IMR-90 (cell line): ENCODE results near the gene DOCK1. TPM values are rescaled to one million over a fixed set of nuclear protein-coding genes. Genes with fewer than 3 reads are reported as not detected.

Source experiments
- ATAC-seq: fragments of 200-7000 bp; cut with Tn5 transposase; 2 replicates; pipeline ENCODE4 v1.9.1; 2020; ENCODE audit warnings: low read depth, mild to moderate bottlenecking, moderate library complexity
- BruUV-seq: library from RNA; stranded (reverse); fragments of 400-500 nt; replicated peaks from 2 replicates; lab custom pipeline; 2021; lab: Mats Ljungman, UMichigan
- CTCF ChIA-PET: fragments of 300-600 bp; formaldehyde crosslinking; extraction: SDS; loops from one replicate; lab custom pipeline; 2021; ENCODE audit warnings: antibody characterized with exemption; lab: Yijun Ruan, JAX
- POLR2A ChIA-PET: fragments of 300-600 bp; sonication (Branson Sonifier 250); formaldehyde crosslinking; loops from one replicate; lab custom pipeline; 2022; ENCODE audit warnings: antibody characterized with exemption; ENCODE audit not compliant: unreplicated experiment; lab: Charles Lee
- DNase-seq: peaks from one replicate; pipeline ENCODE4 v3.0.0; 2013
- H2AFZ ChIP-seq: replicated peaks from 2 replicates; pipeline ENCODE3; 2013; ENCODE audit warnings: low read length, mild to moderate bottlenecking; ENCODE audit not compliant: poor library complexity
- H2AK5ac ChIP-seq: 2 replicates; pipeline ENCODE4 v1.6.1; 2013; ENCODE audit warnings: low read depth, low read length, inconsistent platforms
- H2AK9ac ChIP-seq: replicated peaks from 2 replicates; pipeline ENCODE3; 2013; ENCODE audit warnings: mild to moderate bottlenecking, low read depth, low read length, moderate library complexity; ENCODE audit not compliant: poor library complexity
- H2BK120ac ChIP-seq: 2 replicates; pipeline ENCODE4 v1.6.1; 2013; ENCODE audit warnings: low read depth, low read length, inconsistent platforms
- H2BK15ac ChIP-seq: 3 replicates; pipeline ENCODE4 v1.6.1; 2013; ENCODE audit warnings: low read depth, low read length, inconsistent platforms
- H2BK20ac ChIP-seq: 2 replicates; pipeline ENCODE4 v1.6.1; 2013; ENCODE audit warnings: low read depth, mild to moderate bottlenecking, inconsistent platforms, low read length, moderate library complexity
- H2BK5ac ChIP-seq: 2 replicates; pipeline ENCODE4 v1.6.1; 2013; ENCODE audit warnings: mild to moderate bottlenecking, low read depth, low read length, inconsistent platforms; ENCODE audit not compliant: poor library complexity, severe bottlenecking
- H3K14ac ChIP-seq: replicated peaks from 2 replicates; pipeline ENCODE4 v1.6.1; 2013; ENCODE audit warnings: low read depth, low read length, inconsistent platforms
- H3K18ac ChIP-seq: 2 replicates; pipeline ENCODE4 v1.6.1; 2013; ENCODE audit warnings: low read depth, low read length, control low read depth
- H3K23ac ChIP-seq: 2 replicates; pipeline ENCODE4 v1.6.1; 2013; ENCODE audit warnings: low read depth, low read length, inconsistent platforms
- H3K27ac ChIP-seq: 2 replicates; pipeline ENCODE4 v1.5.1; 2013; ENCODE audit warnings: mild to moderate bottlenecking, control low read depth, low read length; ENCODE audit not compliant: insufficient read depth
- H3K27me3 ChIP-seq: 2 replicates; pipeline ENCODE4 v1.6.1; 2013; ENCODE audit warnings: low read length; ENCODE audit not compliant: control insufficient read depth, insufficient read depth
- H3K36me3 ChIP-seq: 2 replicates; pipeline ENCODE4 v1.6.1; 2013; ENCODE audit warnings: low read length, mixed read lengths; ENCODE audit not compliant: control insufficient read depth, insufficient read depth
- H3K4ac ChIP-seq: 2 replicates; pipeline ENCODE4 v1.6.1; 2013; ENCODE audit warnings: low read depth, low read length, inconsistent platforms
- H3K4me1 ChIP-seq: 2 replicates; pipeline ENCODE4 v1.6.1; 2013; ENCODE audit warnings: low read length, mixed read lengths; ENCODE audit not compliant: control insufficient read depth, insufficient read depth
- H3K4me2 ChIP-seq: 2 replicates; pipeline ENCODE4 v1.6.1; 2013; ENCODE audit warnings: low read depth, mild to moderate bottlenecking, control low read depth, low read length, moderate library complexity
- H3K4me3 ChIP-seq: 2 replicates; pipeline ENCODE4 v1.5.1; 2013; ENCODE audit warnings: low read depth, mild to moderate bottlenecking, control low read depth, low read length, moderate library complexity; ENCODE audit not compliant: insufficient read depth
- H3K56ac ChIP-seq: 2 replicates; pipeline ENCODE4 v1.6.1; 2013; ENCODE audit warnings: low read length, inconsistent platforms; ENCODE audit not compliant: insufficient read depth; ENCODE audit errors: extremely low read depth
- H3K79me1 ChIP-seq, 2 experiments: 2 replicates each; pipeline ENCODE4 v1.6.1; 2013; ENCODE audit warnings: low read length in 2 of 2, inconsistent platforms in 1 of 2, low read depth in 1 of 2
- H3K9ac ChIP-seq: 2 replicates; pipeline ENCODE4 v1.6.1; 2013; ENCODE audit warnings: low read depth, low read length, control low read depth
- H3K9me1 ChIP-seq: 2 replicates; pipeline ENCODE4 v1.6.1; 2013; ENCODE audit warnings: low read length, inconsistent platforms; ENCODE audit not compliant: insufficient read depth
- H3K9me3 ChIP-seq: 2 replicates; pipeline ENCODE4 v1.6.1; 2013; ENCODE audit warnings: low read length; ENCODE audit not compliant: control insufficient read depth, insufficient read depth
- H4K20me1 ChIP-seq: 2 replicates; pipeline ENCODE4 v1.6.1; 2013; ENCODE audit warnings: low read length, inconsistent platforms; ENCODE audit not compliant: insufficient read depth
- H4K5ac ChIP-seq: 2 replicates; pipeline ENCODE4 v1.6.1; 2013; ENCODE audit warnings: mild to moderate bottlenecking, low read depth, low read length, control low read depth
- H4K8ac ChIP-seq, 2 experiments: 2 replicates each; pipeline ENCODE4 v1.6.1; 2013; ENCODE audit warnings: low read depth in 2 of 2, low read length in 2 of 2, control low read depth in 1 of 2, inconsistent platforms in 1 of 2
- H4K91ac ChIP-seq: 2 replicates; pipeline ENCODE4 v1.6.1; 2013; ENCODE audit warnings: low read depth, low read length, inconsistent platforms; ENCODE audit not compliant: insufficient read depth
- BHLHE40 ChIP-seq: fragments of 150-350 bp; IDR thresholded peaks from 2 replicates; pipeline ENCODE4 v1.6.1; 2016; ENCODE audit warnings: mild to moderate bottlenecking, low read depth, low read length
- CEBPB ChIP-seq: IDR thresholded peaks from 2 replicates; pipeline ENCODE4 v1.6.1; 2012; ENCODE audit warnings: low read depth, low read length, improper control_type of control experiment
- CHD1 ChIP-seq: IDR thresholded peaks from 2 replicates; pipeline ENCODE4 v1.6.1; 2012; ENCODE audit warnings: low read depth, low read length, improper control_type of control experiment
- FOS ChIP-seq: fragments of 150-350 bp; IDR thresholded peaks from 2 replicates; pipeline ENCODE4 v1.6.1; 2016; ENCODE audit warnings: low read depth, low read length
- MAFK ChIP-seq: IDR thresholded peaks from 2 replicates; pipeline ENCODE4 v1.6.1; 2012; ENCODE audit warnings: low read depth, low read length, improper control_type of control experiment
- MAZ ChIP-seq: IDR thresholded peaks from 2 replicates; pipeline ENCODE4 v1.6.1; 2012; ENCODE audit warnings: low read depth, mild to moderate bottlenecking, low read length, improper control_type of control experiment, moderate library complexity, borderline replicate concordance
- MXI1 ChIP-seq: IDR thresholded peaks from 2 replicates; pipeline ENCODE4 v1.6.1; 2012; ENCODE audit warnings: low read depth, mild to moderate bottlenecking, low read length, moderate library complexity, borderline replicate concordance
- NFE2L2 ChIP-seq: fragments of 150-350 bp; IDR thresholded peaks from 2 replicates; pipeline ENCODE4 v1.6.1; 2016; ENCODE audit warnings: low read depth, mild to moderate bottlenecking, low read length
- POLR2A ChIP-seq: IDR thresholded peaks from 2 replicates; pipeline ENCODE4 v1.6.1; 2012; ENCODE audit warnings: mild to moderate bottlenecking, low read depth, low read length
- RAD21 ChIP-seq: IDR thresholded peaks from 2 replicates; pipeline ENCODE4 v1.6.1; 2012; ENCODE audit warnings: low read length, improper control_type of control experiment
- RCOR1 ChIP-seq: IDR thresholded peaks from 2 replicates; pipeline ENCODE4 v1.6.1; 2012; ENCODE audit warnings: mild to moderate bottlenecking, low read length, improper control_type of control experiment; ENCODE audit not compliant: insufficient replicate concordance
- RFX5 ChIP-seq: IDR thresholded peaks from 2 replicates; pipeline ENCODE4 v1.8.0; 2012; ENCODE audit warnings: low read depth, mild to moderate bottlenecking, low read length, moderate library complexity
- SMC3 ChIP-seq: fragments of 150-350 bp; IDR thresholded peaks from 2 replicates; pipeline ENCODE4 v1.6.1; 2016; ENCODE audit warnings: low read depth, mild to moderate bottlenecking, antibody characterized with exemption, low read length, moderate library complexity
- WGBS, 2 experiments: methylation state at CpG; one replicate each; pipeline versions ENCODE4 v1.1.5 to v1.1.7; 2013; ENCODE audit warnings: missing lambda C conversion rate in 2 of 2; ENCODE audit not compliant: insufficient read length in 1 of 2; ENCODE audit errors: extremely low coverage in 2 of 2; 5-methylcytosine and 5-hydroxymethylcytosine counted together
- dilution Hi-C: fragments of 300-500 bp; cut with HindIII; formaldehyde crosslinking; loops from one replicate; pipeline ENCODE4 v1.14.3; 2018; ENCODE audit warnings: low sequenced_read_pairs; ENCODE audit not compliant: unreplicated experiment
- in situ Hi-C: fragments of 300-500 bp; cut with MboI; formaldehyde crosslinking; loops from 3 replicates; pipeline ENCODE4 v1.14.3; 2019; ENCODE audit warnings: low sequenced_read_pairs, inconsistent platforms, mixed read lengths
- intact Hi-C: fragments of 100-400 bp; cut with micrococcal nuclease; formaldehyde crosslinking; loops from 2 replicates; pipeline ENCODE4 v1.10.0; 2022
- polyA plus RNA-seq, 3 experiments: library from polyadenylated mRNA; depleted of rRNA; stranded (reverse); fragments of >200 nt; gene quantifications; 2 replicates each; pipeline ENCODE4 v1.2.3, GENCODE V29; 2012; ENCODE audit warnings: low replicate concordance in 1 of 3
- total RNA-seq: library from RNA; depleted of rRNA; stranded (reverse); fragments of >200 nt; gene quantifications from 2 replicates; pipeline ENCODE4 v1.2.3, GENCODE V29; 2012
- TF ChIP-seq, protein P1 (sequence below): fragments of 150-350 bp; IDR thresholded peaks from 2 replicates; pipeline ENCODE4 v1.6.1; 2017; ENCODE audit warnings: mild to moderate bottlenecking, antibody characterized with exemption, low read length, low read depth
- TF ChIP-seq, protein P2 (sequence below): conservative IDR thresholded peaks from 2 replicates; pipeline ENCODE4 v1.5.1; 2012; ENCODE audit warnings: mild to moderate bottlenecking, low read depth, low read length, improper control_type of control experiment
- TF ChIP-seq, protein P3 (sequence below): fragments of 150-350 bp; IDR thresholded peaks from 2 replicates; pipeline ENCODE4 v1.6.1; 2016; ENCODE audit warnings: low read depth, mild to moderate bottlenecking, low read length, moderate library complexity, borderline replicate concordance

The DOCK1 gene
- total and polyA plus RNA-seq, 2 of the 4 experiments (the other 2 are of a cell fraction), result 28.2 to 71.0 TPM

DNA sequence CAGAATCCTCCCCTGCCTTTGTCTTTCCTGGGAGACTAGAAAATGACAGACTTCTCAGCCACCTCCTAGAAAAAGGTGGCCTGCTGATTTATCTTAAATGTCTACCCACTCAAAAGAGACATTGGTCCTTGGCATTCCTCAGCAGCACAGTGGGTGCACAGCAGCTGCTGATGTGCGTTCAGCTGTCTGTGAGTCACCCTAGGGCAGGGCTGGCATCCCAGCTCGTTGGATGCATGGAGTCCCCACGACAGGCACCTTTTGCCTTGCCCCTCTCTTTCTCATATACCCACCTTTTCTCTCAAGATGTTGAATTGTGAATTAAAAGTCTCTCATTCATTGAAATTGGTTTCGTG, 113.0 kb downstream of the DOCK1 start:
- Histone ChIP-seq H3K4me3 (no peak overlapping the region), H4K91ac (no peak overlapping the region), H3K36me3 (peaks cover 38% of the 10 kb centered on the region), H2BK20ac (no peak overlapping the region), H2AK9ac (no peak overlapping the region), H4K20me1 (no peaks in the 10 kb centered on the region), H2AK5ac (no peak overlapping the region), H2BK5ac (no peak overlapping the region), H3K9me3 (no peaks in the 10 kb centered on the region), H3K14ac (no peak overlapping the region), H4K5ac (no peak overlapping the region), H3K4me2 (no peak overlapping the region), H3K27ac (no peak overlapping the region), H3K27me3 (no peaks in the 10 kb centered on the region), H3K9ac (no peak overlapping the region), H2AFZ (no peak overlapping the region), H2BK120ac (no peak overlapping the region), H3K56ac (no peak overlapping the region), H3K4me1 (no peaks in the 10 kb centered on the region; the same call in 1 of the 2 replicates), H4K8ac (no peak overlapping the region), H2BK15ac (no peak overlapping the region), H3K18ac (no peak overlapping the region), H3K79me1 (peaks cover 8 to 39% of the 10 kb centered on the region in 2 experiments; a peak in 2 of 4 replicates), H3K4ac (no peak overlapping the region), H3K23ac (no peak overlapping the region), H3K9me1 (peaks cover 10% of the 10 kb centered on the region)
- no TSS peak for BruUV-seq
- CTCF ChIA-PET, result no interaction called here
- DNase-seq (no peak), ATAC-seq (no peak)
- POLR2A ChIA-PET, result no interaction called here
- TF ChIP-seq MXI1 (no peak), SMC3 (no peak), FOS (no peak), CEBPB (no peak), POLR2A (no peak), RAD21 (no peak), NFE2L2 (no peak), BHLHE40 (no peak), RFX5 (no peak), MAFK (no peak), RCOR1 (no peak), CHD1 (no peak), MAZ (no peak)
- TF ChIP-seq, protein P1, sequence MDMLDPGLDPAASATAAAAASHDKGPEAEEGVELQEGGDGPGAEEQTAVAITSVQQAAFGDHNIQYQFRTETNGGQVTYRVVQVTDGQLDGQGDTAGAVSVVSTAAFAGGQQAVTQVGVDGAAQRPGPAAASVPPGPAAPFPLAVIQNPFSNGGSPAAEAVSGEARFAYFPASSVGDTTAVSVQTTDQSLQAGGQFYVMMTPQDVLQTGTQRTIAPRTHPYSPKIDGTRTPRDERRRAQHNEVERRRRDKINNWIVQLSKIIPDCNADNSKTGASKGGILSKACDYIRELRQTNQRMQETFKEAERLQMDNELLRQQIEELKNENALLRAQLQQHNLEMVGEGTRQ, result no peak
- TF ChIP-seq, protein P2, sequence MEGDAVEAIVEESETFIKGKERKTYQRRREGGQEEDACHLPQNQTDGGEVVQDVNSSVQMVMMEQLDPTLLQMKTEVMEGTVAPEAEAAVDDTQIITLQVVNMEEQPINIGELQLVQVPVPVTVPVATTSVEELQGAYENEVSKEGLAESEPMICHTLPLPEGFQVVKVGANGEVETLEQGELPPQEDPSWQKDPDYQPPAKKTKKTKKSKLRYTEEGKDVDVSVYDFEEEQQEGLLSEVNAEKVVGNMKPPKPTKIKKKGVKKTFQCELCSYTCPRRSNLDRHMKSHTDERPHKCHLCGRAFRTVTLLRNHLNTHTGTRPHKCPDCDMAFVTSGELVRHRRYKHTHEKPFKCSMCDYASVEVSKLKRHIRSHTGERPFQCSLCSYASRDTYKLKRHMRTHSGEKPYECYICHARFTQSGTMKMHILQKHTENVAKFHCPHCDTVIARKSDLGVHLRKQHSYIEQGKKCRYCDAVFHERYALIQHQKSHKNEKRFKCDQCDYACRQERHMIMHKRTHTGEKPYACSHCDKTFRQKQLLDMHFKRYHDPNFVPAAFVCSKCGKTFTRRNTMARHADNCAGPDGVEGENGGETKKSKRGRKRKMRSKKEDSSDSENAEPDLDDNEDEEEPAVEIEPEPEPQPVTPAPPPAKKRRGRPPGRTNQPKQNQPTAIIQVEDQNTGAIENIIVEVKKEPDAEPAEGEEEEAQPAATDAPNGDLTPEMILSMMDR, result no peak
- TF ChIP-seq, protein P3, sequence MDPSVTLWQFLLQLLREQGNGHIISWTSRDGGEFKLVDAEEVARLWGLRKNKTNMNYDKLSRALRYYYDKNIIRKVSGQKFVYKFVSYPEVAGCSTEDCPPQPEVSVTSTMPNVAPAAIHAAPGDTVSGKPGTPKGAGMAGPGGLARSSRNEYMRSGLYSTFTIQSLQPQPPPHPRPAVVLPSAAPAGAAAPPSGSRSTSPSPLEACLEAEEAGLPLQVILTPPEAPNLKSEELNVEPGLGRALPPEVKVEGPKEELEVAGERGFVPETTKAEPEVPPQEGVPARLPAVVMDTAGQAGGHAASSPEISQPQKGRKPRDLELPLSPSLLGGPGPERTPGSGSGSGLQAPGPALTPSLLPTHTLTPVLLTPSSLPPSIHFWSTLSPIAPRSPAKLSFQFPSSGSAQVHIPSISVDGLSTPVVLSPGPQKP, result no peak
- WGBS, 2 experiments, result no CpG with 5 or more reads among the region's 4 CpGs
- dilution Hi-C loops, result no loop called here
- in situ Hi-C loops, result no loop called here
- intact Hi-C loops, result no loop called here
